Limb (tissue), 2 donors: ENCODE measurements around the gene TMED4.
"Not testable (repeated sequence)": the region's sequence is repeated elsewhere in the genome, so short reads cannot be mapped to it uniquely, and the experiment has no call there.

Experiments used
- DNase-seq, 2 donors: peaks; one replicate each; pipeline ENCODE4 v3.0.0-alpha.2; 2016; ENCODE audit errors: extremely low spot score in 2 of 2

Gene TMED4

GRCh38 chr7:44568771-44569560, 13.1 kb downstream of the TMED4 start:
- no peak for DNase-seq

GRCh38 chr7:44567884-44568283, 14.1 kb downstream of the TMED4 start:
- no peak for DNase-seq

GRCh38 chr7:44566680-44567079, 15.4 kb downstream of the TMED4 start:
- no peak for DNase-seq

GRCh38 chr7:44565795-44566559, 16.1 kb downstream of the TMED4 start:
- DNase-seq, result no peak

- peak; percentile 42 to 68 for DNase-seq
Observed at GRCh38 chr7:44565097-44565794, 16.8 kb downstream of the TMED4 start.

GRCh38 chr7:44564606-44565005, 17.4 kb downstream of the TMED4 start:
- no peak for DNase-seq

- no peak for DNase-seq
Observed at GRCh38 chr7:44563171-44563679, 18.8 kb downstream of the TMED4 start.

- not testable (repeated sequence) for DNase-seq
Observed at GRCh38 chr7:44562622-44562962, 19.4 kb downstream of the TMED4 start.

GRCh38 chr7:44561962-44562621, 19.9 kb downstream of the TMED4 start:
- DNase-seq, result no peak

- DNase-seq, result no peak
Observed at GRCh38 chr7:44561481-44561880, 20.6 kb downstream of the TMED4 start.

- DNase-seq, result no peak
Observed at GRCh38 chr7:44559485-44559884, 22.5 kb downstream of the TMED4 start.

GRCh38 chr7:44557485-44557884, 24.5 kb downstream of the TMED4 start:
- DNase-seq, result no peak

GRCh38 chr7:44555350-44555749, 26.7 kb downstream of the TMED4 start:
- no peak for DNase-seq

- not testable (repeated sequence) for DNase-seq
Observed at GRCh38 chr7:44552473-44553005, 29.5 kb downstream of the TMED4 start.

GRCh38 chr7:44549457-44549856, 32.6 kb downstream of the TMED4 start:
- DNase-seq, result no peak

GRCh38 chr7:44548893-44549292, 33.1 kb downstream of the TMED4 start:
- no peak for DNase-seq

GRCh38 chr7:44547536-44548231, 34.3 kb downstream of the TMED4 start:
- DNase-seq, result no peak

GRCh38 chr7:44541876-44542610, 40.0 kb downstream of the TMED4 start:
- DNase-seq, result no peak

GRCh38 chr7:44541028-44541869, 40.8 kb downstream of the TMED4 start, which contains the start of gene NPC1L1:
Gene NPC1L1 (minus strand): TSS chr7:44541330. CDS start chr7:44541259, 71 bp downstream.
- no peak for DNase-seq
